Right lobe of liver (tissue), 4 donors: ENCODE results near the gene AUH.

Experiments
- POLR2A ChIP-seq: fragments of 450-650 bp; IDR thresholded peaks from one replicate; pipeline ENCODE4 v1.6.1; 2017; ENCODE audit warnings: antibody characterized with exemption, mild to moderate bottlenecking
- TF ChIP-seq, protein P1 (sequence below), 4 donors: fragments of 200-600 bp in 3 of 4; fragments of 450-650 bp in 1 of 4; IDR thresholded peaks; one replicate each; pipeline versions ENCODE4 v1.5.1 to v1.8.0; 2016 to 2022; ENCODE audit warnings: antibody characterized with exemption in 4 of 4, mild to moderate bottlenecking in 2 of 4
- donor health status: DM: no; HTN: no; CAD: no.
- donor health status: DM: no; HTN: no; CAD: no.
- donor health status: DM: no; HTN: yes; CAD: no.

DNA sequence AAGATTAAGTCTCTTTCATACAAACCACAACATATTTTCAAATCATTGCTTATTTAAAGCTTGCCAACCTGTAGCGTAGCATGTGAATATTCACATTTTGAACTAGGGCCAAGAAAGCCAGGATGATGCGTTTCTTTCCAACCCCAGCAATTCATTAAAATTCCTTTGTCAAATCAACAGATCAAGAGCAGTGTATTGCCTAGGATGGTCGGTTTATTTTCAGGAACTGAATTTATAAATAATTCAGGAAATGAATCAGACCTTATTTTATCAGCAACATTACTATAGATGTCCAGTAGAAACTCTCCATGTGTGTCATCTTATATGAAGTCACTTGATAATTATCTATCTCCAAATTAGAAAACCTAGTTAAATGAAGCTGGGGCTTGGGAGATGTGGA lies 13.2 kb upstream of the AUH start:
- TF ChIP-seq, protein P1, sequence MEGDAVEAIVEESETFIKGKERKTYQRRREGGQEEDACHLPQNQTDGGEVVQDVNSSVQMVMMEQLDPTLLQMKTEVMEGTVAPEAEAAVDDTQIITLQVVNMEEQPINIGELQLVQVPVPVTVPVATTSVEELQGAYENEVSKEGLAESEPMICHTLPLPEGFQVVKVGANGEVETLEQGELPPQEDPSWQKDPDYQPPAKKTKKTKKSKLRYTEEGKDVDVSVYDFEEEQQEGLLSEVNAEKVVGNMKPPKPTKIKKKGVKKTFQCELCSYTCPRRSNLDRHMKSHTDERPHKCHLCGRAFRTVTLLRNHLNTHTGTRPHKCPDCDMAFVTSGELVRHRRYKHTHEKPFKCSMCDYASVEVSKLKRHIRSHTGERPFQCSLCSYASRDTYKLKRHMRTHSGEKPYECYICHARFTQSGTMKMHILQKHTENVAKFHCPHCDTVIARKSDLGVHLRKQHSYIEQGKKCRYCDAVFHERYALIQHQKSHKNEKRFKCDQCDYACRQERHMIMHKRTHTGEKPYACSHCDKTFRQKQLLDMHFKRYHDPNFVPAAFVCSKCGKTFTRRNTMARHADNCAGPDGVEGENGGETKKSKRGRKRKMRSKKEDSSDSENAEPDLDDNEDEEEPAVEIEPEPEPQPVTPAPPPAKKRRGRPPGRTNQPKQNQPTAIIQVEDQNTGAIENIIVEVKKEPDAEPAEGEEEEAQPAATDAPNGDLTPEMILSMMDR (IDR thresholded peaks at IDR 0.05) = no peak
- TF ChIP-seq POLR2A = no peak
